Common myeloid progenitor, CD34-positive (primary cell): Measurements from ENCODE around the gene PSD2.

ENCODE experiments used
- CTCF ChIA-PET: fragments of 350-600 bp; sonication (Branson Sonifier 250); formaldehyde crosslinking; loops from one replicate; lab custom pipeline; 2021; ENCODE audit warnings: antibody characterized with exemption; lab: Charles Lee
- POLR2A ChIA-PET: fragments of 350-600 bp; sonication (Branson Sonifier 250); formaldehyde crosslinking; loops from one replicate; lab custom pipeline; 2021; ENCODE audit warnings: antibody characterized with exemption; lab: Charles Lee
- DNase-seq, 3 donors: peaks; one replicate each; pipeline versions ENCODE4 v3.0.0 to v3.0.0-alpha.2; 2013
- H3K27ac ChIP-seq, 2 experiments: 1 replicate in 1 of 2; 2 replicates in 1 of 2; pipeline ENCODE4 v1.7.0; 2013; ENCODE audit warnings: inconsistent platforms in 2 of 2, low read length in 2 of 2, mild to moderate bottlenecking in 2 of 2, low read depth in 1 of 2, moderate library complexity in 1 of 2; ENCODE audit not compliant: severe bottlenecking in 2 of 2, insufficient read depth in 1 of 2, poor library complexity in 1 of 2
- H3K27me3 ChIP-seq, 5 experiments: replicated peaks in 2 of 5; 1 replicate in 3 of 5; 2 replicates in 2 of 5; pipeline versions ENCODE4 v1.6.1 to v1.7.0; 2013; ENCODE audit warnings: low read length in 4 of 5, mild to moderate bottlenecking in 2 of 5, moderate library complexity in 2 of 5, inconsistent platforms in 1 of 5; ENCODE audit not compliant: insufficient read depth in 5 of 5, control insufficient read depth in 4 of 5
- H3K36me3 ChIP-seq, 4 experiments: 1 replicate in 2 of 4; 2 replicates in 2 of 4; pipeline versions ENCODE4 v1.6.1 to v1.7.0; 2013; ENCODE audit warnings: low read length in 3 of 4, control low read depth in 1 of 4, mild to moderate bottlenecking in 1 of 4; ENCODE audit not compliant: control insufficient read depth in 4 of 4, insufficient read depth in 4 of 4
- H3K4me1 ChIP-seq, 4 experiments: 1 replicate in 3 of 4; 2 replicates in 1 of 4; pipeline versions ENCODE4 v1.6.1 to v1.7.1; 2013; ENCODE audit warnings: low read length in 3 of 4, mild to moderate bottlenecking in 3 of 4, control low read depth in 1 of 4, inconsistent platforms in 1 of 4, moderate library complexity in 1 of 4; ENCODE audit not compliant: control insufficient read depth in 4 of 4, insufficient read depth in 4 of 4; ENCODE audit errors: control extremely low read depth in 1 of 4
- H3K4me3 ChIP-seq, 7 experiments: 1 replicate in 4 of 7; 2 replicates in 3 of 7; pipeline versions ENCODE4 v1.5.1 to v1.7.0; 2013; ENCODE audit warnings: mild to moderate bottlenecking in 7 of 7, low read length in 6 of 7, moderate library complexity in 6 of 7, inconsistent platforms in 2 of 7, low read depth in 2 of 7, control low read depth in 1 of 7; ENCODE audit not compliant: insufficient read depth in 4 of 7, control insufficient read depth in 1 of 7; ENCODE audit errors: extremely low read depth in 1 of 7
- H3K9me3 ChIP-seq, 5 experiments: 1 replicate in 4 of 5; 2 replicates in 1 of 5; pipeline versions ENCODE4 v1.6.1 to v1.7.1; 2013; ENCODE audit warnings: low read length in 4 of 5, mild to moderate bottlenecking in 2 of 5, inconsistent platforms in 1 of 5, low read depth in 1 of 5, moderate library complexity in 1 of 5; ENCODE audit not compliant: control insufficient read depth in 4 of 5, insufficient read depth in 2 of 5; ENCODE audit errors: control extremely low read depth in 1 of 5
- WGBS: methylation state at CpG from one replicate; pipeline ENCODE4 v1.1.5; 2013; ENCODE audit not compliant: insufficient coverage; 5-methylcytosine and 5-hydroxymethylcytosine counted together

Gene PSD2

GRCh38 chr5:139770722-139771121, 24.9 kb upstream of the PSD2 start:
- POLR2A ChIA-PET: no interaction called here
- no peak overlapping the region for H3K4me3 ChIP-seq
- H3K9me3 ChIP-seq: no peaks in the 10 kb centered on the region
- no peak for DNase-seq
- no peak overlapping the region for H3K27ac ChIP-seq
- peaks cover 0 to 14% (median 11%) of the 10 kb centered on the region in 4 experiments for H3K4me1 ChIP-seq
- WGBS: no CpG with 5 or more reads among the region's 2 CpGs
- no peaks in the 10 kb centered on the region for H3K36me3 ChIP-seq
- CTCF ChIA-PET: interaction anchor here (1.2 to 6.6 kb wide), 9 partner anchors 9 to 198 kb away, joined by 3 to 196 read pairs (median 3); no protein-coding TSS in a partner anchor
- peaks cover 0 to 3% (median 0%) of the 10 kb centered on the region in 5 experiments for H3K27me3 ChIP-seq

- no peaks in the 10 kb centered on the region for H3K36me3 ChIP-seq
- ChIA-PET CTCF (interaction anchor here (1.3 to 2.2 kb wide), 3 partner anchors 29 to 138 kb away, joined by 3 to 9 read pairs (median 3); no protein-coding TSS in a partner anchor), POLR2A (no interaction called here)
- H3K27me3 ChIP-seq: peaks cover 0 to 3% (median 0%) of the 10 kb centered on the region in 5 experiments
- H3K4me3 ChIP-seq: no peak overlapping the region
- no peak overlapping the region for H3K27ac ChIP-seq
- DNase-seq: no peak
- H3K9me3 ChIP-seq: no peaks in the 10 kb centered on the region
- whole genome bisulfite sequencing: 100% methylated on average over 5 of the region's 8 CpGs
- peaks cover 0 to 14% (median 9%) of the 10 kb centered on the region in 4 experiments for H3K4me1 ChIP-seq
Observed at GRCh38 chr5:139772089-139772791, 23.4 kb upstream of the PSD2 start.

GRCh38 chr5:139772927-139773690, 22.5 kb upstream of the PSD2 start:
- 88% methylated on average over 4 of the region's 5 CpGs for WGBS
- CTCF ChIA-PET: interaction anchor here (0.6 to 2.2 kb wide), 5 partner anchors 8 to 297 kb away, joined by 3 to 9 read pairs (median 3); no protein-coding TSS in a partner anchor
- no peak for DNase-seq
- Histone ChIP-seq H3K27me3 (peaks cover 0 to 5% (median 0%) of the 10 kb centered on the region in 5 experiments), H3K27ac (no peak overlapping the region), H3K4me3 (no peak overlapping the region), H3K4me1 (peaks cover 0 to 10% (median 9%) of the 10 kb centered on the region in 4 experiments), H3K9me3 (no peaks in the 10 kb centered on the region), H3K36me3 (no peaks in the 10 kb centered on the region)
- POLR2A ChIA-PET: no interaction called here

GRCh38 chr5:139774980-139775661, 20.5 kb upstream of the PSD2 start:
- Histone ChIP-seq H3K36me3 (no peaks in the 10 kb centered on the region), H3K27ac (no peak overlapping the region), H3K9me3 (no peaks in the 10 kb centered on the region), H3K4me1 (peaks cover 0 to 10% (median 9%) of the 10 kb centered on the region in 4 experiments), H3K4me3 (peak overlapping the region in 2 of 7 experiments; percentile 19 to 47), H3K27me3 (peaks cover 0 to 5% (median 0%) of the 10 kb centered on the region in 5 experiments)
- peak; percentile 73 to 81 (median 80) for DNase-seq
- POLR2A ChIA-PET: no interaction called here
- CTCF ChIA-PET: interaction anchor here (0.7 to 4.8 kb wide), 16 partner anchors 9 to 280 kb away, joined by 3 to 42 read pairs (median 4); no protein-coding TSS in a partner anchor
- WGBS: 35% methylated on average over 15 of the region's 32 CpGs

GRCh38 chr5:139775872-139776271, 19.7 kb upstream of the PSD2 start:
- POLR2A ChIA-PET: no interaction called here
- Histone ChIP-seq H3K36me3 (no peaks in the 10 kb centered on the region), H3K9me3 (no peaks in the 10 kb centered on the region), H3K4me3 (no peak overlapping the region), H3K27ac (no peak overlapping the region), H3K27me3 (peaks cover 0 to 5% (median 0%) of the 10 kb centered on the region in 5 experiments), H3K4me1 (peaks cover 0 to 10% (median 9%) of the 10 kb centered on the region in 4 experiments)
- CTCF ChIA-PET: interaction anchor here (0.6 to 4.8 kb wide), 16 partner anchors 8 to 358 kb away, joined by 3 to 42 read pairs (median 4); no protein-coding TSS in a partner anchor
- no peak for DNase-seq
- WGBS: 91% methylated on average over 6 of the region's 7 CpGs

GRCh38 chr5:139776861-139777260, 18.7 kb upstream of the PSD2 start:
- POLR2A ChIA-PET: no interaction called here
- peaks cover 0 to 10% (median 9%) of the 10 kb centered on the region in 4 experiments for H3K4me1 ChIP-seq

More at GRCh38 chr5:139776861-139777260, 18.7 kb upstream of the PSD2 start:
- CTCF ChIA-PET: interaction anchor here (0.6 to 4.8 kb wide), 10 partner anchors 9 to 192 kb away, joined by 3 to 42 read pairs (median 4); no protein-coding TSS in a partner anchor
- WGBS: no CpG with 5 or more reads among the region's 1 CpG
- H3K27ac ChIP-seq: no peak overlapping the region
- peaks cover 0 to 5% (median 0%) of the 10 kb centered on the region in 5 experiments for H3K27me3 ChIP-seq
- H3K9me3 ChIP-seq: no peaks in the 10 kb centered on the region
- no peak for DNase-seq
- no peaks in the 10 kb centered on the region for H3K36me3 ChIP-seq
- no peak overlapping the region for H3K4me3 ChIP-seq
